Kidney tubule cell (primary cell): ENCODE data around the gene OR2Z1.

Experiments
- DNase-seq: peaks from one replicate; pipeline ENCODE4 v3.0.0-alpha.2; 2018; ENCODE audit warnings: low spot score

Gene OR2Z1, protein sequence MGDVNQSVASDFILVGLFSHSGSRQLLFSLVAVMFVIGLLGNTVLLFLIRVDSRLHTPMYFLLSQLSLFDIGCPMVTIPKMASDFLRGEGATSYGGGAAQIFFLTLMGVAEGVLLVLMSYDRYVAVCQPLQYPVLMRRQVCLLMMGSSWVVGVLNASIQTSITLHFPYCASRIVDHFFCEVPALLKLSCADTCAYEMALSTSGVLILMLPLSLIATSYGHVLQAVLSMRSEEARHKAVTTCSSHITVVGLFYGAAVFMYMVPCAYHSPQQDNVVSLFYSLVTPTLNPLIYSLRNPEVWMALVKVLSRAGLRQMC

GRCh38 chr19:8721334-8721733 lies at the start of gene OR2Z1:
Gene OR2Z1 (plus strand): TSS chr19:8721634. CDS start chr19:8731029, 9,395 bp downstream.
- DNase-seq = no peak

DNA sequence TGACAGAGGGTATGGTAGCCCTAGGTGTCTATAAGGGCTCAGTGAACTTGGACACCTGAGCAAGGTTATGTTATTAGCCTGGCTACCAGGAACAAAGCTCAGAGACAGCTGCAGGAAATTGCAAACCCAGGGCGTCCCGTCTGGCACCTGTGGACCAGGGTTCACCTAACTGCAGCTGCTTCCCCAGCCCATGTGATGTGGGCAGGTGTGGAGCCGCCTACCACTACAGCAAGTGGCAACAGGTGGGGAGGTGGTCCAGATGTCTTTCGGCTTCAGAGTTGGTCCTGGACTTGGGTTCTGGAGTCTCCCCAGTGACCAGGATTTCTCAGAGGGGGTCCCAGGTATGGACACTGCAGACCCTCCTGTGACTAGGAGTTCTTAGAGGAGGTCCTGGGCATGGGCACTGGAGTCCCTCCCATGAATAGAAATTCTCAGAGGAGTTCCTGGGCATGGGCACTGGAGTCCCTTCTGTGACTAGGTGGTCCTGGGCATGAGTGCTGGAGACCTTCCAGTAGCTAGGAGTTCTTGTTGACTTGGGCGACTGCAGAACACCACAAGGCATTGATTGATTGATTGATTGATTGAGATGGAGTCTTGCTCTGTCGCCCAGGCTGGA lies 48.0 kb upstream of the OR2Z1 start:
- DNase-seq = no peak

- no peak for DNase-seq
These were observed 46.4 kb upstream of the OR2Z1 start for GRCh38 chr19:8675066-8675465.

DNA sequence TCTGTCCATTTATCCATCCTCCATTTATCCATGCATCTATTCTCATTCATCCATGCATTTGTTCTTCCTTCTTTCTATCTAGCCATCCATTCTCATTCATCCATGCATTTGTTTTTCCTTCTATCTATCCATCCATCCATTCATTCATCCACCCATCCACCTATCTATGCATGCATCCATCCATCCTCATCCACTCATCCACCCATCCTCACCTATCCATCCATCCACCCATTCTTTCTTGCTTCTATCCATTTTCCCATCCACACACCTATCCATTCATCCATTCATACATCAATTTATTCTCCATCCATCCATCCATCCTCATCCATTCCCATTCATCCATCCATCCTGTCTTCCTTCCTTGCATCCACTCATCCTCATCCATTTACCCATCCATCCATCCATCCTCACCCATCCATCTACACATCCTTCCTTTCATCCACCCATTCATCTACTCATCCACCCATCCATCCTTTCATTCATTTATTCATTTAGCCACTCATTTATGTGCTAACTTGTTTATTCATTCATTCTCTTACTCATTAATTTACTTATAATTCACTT lies 43.1 kb upstream of the OR2Z1 start:
- no peak for DNase-seq

- no peak for DNase-seq
These were observed 40.6 kb upstream of the OR2Z1 start for GRCh38 chr19:8680676-8681344.

DNA sequence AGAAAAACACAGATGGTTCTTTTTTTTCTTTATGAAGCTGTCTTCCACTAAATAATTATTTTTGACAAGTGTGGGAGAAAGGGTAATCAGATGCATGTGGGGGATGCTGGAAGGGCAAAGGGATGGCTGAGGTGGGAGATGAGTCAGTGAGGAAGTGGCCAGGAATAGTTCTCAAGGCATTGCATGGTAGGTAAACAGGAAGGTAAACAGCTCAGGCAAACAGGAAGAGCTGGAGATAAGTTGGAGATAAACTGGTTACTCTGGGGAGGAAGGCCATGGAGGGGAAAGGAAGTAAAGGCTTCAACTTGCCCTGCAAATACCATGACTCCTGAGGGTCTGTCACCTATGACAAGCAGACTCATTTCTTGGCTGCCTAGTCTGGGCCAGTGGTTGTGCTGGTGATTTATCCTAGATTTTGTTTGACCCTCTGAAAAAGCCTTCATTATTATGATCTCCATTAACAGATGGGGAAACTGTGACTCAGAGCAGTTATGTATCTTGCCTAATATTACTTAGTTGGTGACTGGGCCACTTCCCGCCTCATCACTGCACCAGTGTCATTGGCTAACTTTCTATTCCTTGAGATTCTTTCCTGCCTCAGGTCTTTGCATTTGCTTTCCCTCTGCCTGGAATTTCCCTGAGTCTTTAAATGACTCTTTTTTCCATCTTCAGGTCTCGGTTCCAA lies 39.9 kb upstream of the OR2Z1 start:
- DNase-seq = no peak

DNA sequence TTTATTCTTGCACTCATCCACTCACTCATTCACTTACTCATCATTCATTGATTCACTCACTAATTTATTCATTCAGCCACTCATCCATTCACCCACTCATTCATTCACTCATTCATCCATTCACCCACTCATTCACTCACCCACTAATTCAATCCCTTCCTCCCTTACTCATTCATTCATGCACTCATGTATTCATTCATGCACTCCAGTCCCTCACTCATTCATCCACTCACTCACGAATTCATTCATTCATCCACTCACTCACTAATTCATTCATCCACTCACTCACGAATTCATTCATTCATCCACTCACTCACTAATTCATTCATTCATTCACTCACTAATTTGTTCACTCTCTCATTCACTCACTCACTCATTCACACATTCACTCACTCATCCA lies 39.0 kb upstream of the OR2Z1 start:
- no peak for DNase-seq

GRCh38 chr19:8682931-8683330 lies 38.5 kb upstream of the OR2Z1 start:
- DNase-seq = no peak

- DNase-seq = no peak
These were observed 37.2 kb upstream of the OR2Z1 start for GRCh38 chr19:8684001-8684902.

DNA sequence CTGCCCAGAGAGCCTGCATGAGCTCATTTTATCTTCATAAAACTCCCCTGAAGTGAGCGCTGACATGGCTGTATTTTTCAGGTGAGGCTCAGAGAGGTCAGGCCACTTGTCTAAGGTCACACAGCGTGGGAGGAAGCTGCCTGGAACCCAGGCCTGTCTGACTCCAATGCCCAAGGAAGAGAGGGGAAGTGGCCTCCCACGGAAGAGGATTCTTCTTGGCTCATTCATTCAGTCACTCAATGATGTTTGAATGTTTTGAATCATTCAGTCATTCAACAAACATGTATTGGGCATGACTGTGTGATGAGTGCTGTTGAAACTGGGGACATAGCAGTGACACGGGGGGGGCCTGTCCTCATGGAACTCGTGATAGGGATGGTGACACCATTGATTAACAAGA lies 34.9 kb upstream of the OR2Z1 start:
- no peak for DNase-seq

- no peak for DNase-seq
These were observed 32.5 kb upstream of the OR2Z1 start for GRCh38 chr19:8688930-8689329.

DNA sequence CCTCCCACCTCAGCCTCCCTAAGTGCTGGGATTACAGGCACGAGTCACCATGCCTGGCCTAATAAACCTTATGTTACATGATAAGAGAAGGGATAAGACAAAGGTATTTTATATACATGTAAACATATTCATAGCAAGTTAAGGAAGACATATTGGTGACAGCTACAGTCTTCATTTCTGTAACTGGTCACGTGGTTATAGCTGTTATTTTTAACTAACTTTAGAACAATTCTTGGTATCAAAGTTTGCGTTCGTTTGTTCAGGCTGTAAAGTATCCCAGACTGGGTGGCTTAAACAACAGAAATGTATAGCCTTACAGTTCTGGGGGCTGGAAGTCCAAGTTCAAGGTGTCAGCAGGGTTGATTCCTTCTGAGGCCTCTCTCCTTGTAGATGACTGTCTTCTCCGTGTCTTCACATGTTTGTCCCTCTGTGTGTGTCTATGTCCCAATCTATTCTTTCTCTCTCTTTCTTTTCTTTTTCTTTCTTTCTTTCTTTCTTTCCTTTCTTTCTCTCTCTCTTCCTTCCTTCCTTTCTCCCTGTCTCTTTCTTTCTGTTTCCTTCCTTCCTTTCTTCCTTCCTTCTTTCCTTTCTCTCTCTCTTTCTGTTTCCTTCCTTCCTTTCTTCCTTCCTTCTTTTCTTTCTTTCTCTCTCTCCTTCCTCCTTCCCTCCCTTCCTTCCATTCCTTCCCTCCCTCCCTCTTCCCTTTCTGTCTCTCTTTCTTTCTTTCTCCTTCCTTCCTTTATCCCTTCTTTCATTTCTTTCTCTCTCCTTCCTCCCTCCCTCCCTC lies 30.5 kb upstream of the OR2Z1 start:
- DNase-seq = no peak

DNA sequence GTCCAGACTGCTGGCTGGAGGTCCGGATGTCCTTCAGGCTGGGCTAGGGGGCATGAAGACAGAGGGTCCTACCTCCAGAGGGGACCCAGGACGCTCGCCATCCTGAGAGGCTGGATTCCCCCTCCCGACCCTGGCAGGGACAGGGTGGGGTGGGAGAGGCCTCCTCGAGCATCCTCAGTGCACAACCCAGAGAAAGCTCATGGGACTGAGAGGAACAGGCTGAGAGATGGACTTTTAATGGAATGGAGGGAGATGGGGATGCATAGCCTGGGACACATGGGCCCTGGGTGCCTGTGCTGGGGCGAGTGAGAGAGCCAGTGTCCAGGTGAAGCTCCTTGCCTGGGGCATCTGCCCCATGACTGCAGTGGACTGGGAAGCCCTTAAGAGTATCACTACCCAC lies 25.9 kb upstream of the OR2Z1 start:
- DNase-seq = no peak

DNA sequence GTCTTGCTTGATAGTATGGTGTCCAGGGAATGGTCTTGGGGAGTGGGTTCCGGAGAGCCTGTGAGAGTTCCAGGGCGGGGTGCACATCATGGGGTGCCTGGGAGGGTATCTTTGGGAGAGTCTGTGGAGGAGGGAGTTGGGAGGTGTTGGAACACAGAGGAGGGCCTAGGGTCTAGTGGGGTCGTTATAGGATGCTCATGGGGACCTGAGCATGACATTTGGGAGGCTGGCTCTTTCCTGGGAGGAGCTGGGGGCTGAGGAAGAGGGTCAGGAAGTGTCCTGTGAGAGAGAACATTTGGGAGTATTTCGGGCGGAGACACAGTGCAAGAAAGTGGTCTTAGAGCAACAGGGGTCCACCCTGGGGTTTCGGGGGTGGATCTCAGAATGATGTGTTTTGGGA lies 25.5 kb upstream of the OR2Z1 start:
- no peak for DNase-seq

DNA sequence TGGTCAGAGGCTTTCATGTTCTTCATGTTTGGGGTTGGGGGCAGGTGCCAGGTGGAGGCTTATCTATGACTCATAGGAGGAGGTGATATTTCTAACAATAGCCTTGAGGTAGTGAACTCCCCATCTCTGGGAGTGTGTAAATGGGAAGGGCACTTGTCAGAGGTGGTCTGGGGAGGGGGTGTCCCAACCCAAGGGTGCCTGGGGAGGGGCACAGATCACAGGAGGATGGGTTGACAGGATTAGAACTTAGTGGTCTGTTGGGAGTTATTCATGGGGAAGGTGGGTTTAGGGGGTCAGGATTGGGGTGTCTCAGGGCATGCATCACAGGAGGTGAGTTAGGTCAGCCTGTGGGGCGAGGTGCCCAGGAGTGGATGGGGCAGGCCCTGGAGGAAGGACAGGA lies 24.4 kb upstream of the OR2Z1 start:
- DNase-seq = no peak

DNA sequence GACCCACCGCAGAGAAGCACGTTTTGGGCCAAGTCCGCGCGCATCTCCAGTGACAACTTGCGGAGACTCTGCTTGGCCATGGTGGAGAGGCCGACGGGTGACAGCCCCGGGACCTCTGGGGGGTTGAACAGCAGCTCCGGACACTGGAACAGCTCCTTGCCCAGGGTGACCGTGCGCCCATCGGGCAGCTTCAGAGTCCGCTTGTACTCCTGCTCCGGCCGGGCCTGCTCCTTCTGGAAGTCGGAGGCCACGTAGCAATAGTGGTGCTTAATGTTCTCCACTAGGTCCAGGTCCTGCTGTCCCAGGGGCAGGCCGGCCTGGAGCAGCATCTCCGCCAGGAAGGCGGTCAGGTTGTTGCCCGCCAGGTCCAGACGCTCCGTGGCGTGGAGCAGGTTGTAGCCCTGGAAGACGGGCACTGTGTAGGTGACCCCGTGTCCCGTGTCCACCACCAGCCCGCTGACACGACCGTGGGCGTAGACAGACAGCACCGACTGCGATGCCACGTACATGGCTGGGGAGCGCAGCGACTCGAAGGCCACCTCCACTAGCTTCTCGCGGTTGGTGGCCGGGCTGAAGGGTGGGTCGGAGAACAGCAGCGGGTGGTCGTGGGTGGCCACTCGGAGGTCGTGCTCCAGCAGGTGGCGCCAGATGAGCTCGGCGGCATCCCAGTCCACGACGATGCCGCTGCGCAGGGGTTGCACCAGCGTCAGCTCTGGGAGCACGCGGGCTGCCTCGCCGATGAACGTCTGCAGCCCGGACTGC lies 23.6 kb upstream of the OR2Z1 start:
- DNase-seq = no peak

- DNase-seq = no peak
These were observed 22.9 kb upstream of the OR2Z1 start, which contains the start of gene ACTL9 for GRCh38 chr19:8698433-8699063. Gene ACTL9 (minus strand): TSS chr19:8698795. CDS start chr19:8698701, 94 bp downstream.

DNA sequence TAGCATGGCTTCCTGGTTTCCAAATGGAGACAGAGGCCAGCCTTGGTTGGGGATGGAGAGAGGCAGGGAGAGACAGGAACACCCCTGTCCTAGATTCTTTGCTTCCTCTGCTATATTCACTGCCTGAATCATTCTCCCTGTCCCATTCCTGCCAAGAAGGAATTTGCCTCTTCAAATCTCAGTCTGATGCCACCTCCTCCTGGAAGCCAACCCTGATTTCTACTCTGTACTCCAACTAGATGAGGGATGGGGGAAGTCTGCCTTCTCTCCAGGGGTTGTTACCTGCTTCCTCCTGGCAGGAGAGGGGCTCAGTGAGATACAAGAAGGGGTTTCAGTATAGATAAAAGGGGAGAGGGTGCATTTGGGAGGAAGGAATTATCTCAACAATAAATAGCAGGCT lies 21.5 kb upstream of the OR2Z1 start:
- no peak for DNase-seq

GRCh38 chr19:8700956-8701355 lies 20.5 kb upstream of the OR2Z1 start:
- no peak for DNase-seq
